Breast epithelium (tissue), 4 donors: ENCODE measurements around the gene PRSS33. TPM values are rescaled to one million over a fixed set of nuclear protein-coding genes. Genes with fewer than 3 reads are reported as not detected.

Experiments used
- DNase-seq, 2 donors: peaks; one replicate each; pipeline ENCODE4 v3.0.0-alpha.2; 2019; ENCODE audit warnings: low spot score in 2 of 2
- H3K27ac ChIP-seq, 2 donors: fragments of 200-600 bp; sonication (generic) in 1 of 2; one replicate each; pipeline ENCODE4 v1.5.1; 2016 to 2019; ENCODE audit warnings: mild to moderate bottlenecking in 1 of 2
- H3K27me3 ChIP-seq, 2 donors: fragments of 200-600 bp; sonication (generic) in 1 of 2; one replicate each; pipeline versions ENCODE4 v1.5.1 to v1.6.0; 2017 to 2019; ENCODE audit warnings: control low read depth in 1 of 2, mild to moderate bottlenecking in 1 of 2
- H3K36me3 ChIP-seq: fragments of 200-600 bp; one replicate; pipeline ENCODE4 v1.5.1; 2019
- H3K4me1 ChIP-seq, 2 donors: fragments of 200-600 bp; sonication (generic); one replicate each; pipeline ENCODE4 v1.5.1; 2016 to 2019; ENCODE audit warnings: control low read depth in 1 of 2
- H3K4me3 ChIP-seq, 3 donors: fragments of 200-600 bp; sonication (generic); 1 replicate in 2 of 3; 2 replicates in 1 of 3; pipeline ENCODE4 v1.5.1; 2016 to 2019; ENCODE audit warnings: mild to moderate bottlenecking in 3 of 3, moderate library complexity in 2 of 3
- H3K9me3 ChIP-seq, 2 donors: fragments of 200-600 bp; sonication (generic) in 1 of 2; one replicate each; pipeline ENCODE4 v1.5.1; 2016 to 2019; ENCODE audit warnings: control low read depth in 1 of 2
- POLR2A ChIP-seq: fragments of 450-650 bp; IDR thresholded peaks from one replicate; pipeline ENCODE4 v1.6.1; 2016; ENCODE audit warnings: antibody characterized with exemption, mild to moderate bottlenecking, moderate library complexity
- POLR2AphosphoS5 ChIP-seq, 3 donors: sonication (generic); formaldehyde crosslinking; IDR thresholded peaks; one replicate each; pipeline ENCODE4 v1.6.1; 2017; ENCODE audit warnings: antibody characterized with exemption in 3 of 3
- intact Hi-C: fragments of 100-400 bp; cut with DNase I; formaldehyde crosslinking; loops from one replicate; pipeline ENCODE4 v1.15.1; 2023; ENCODE audit warnings: low total_unique reads
- total RNA-seq, 3 donors: library from RNA; depleted of rRNA; stranded (reverse); fragments of >200 nt; gene quantifications; one replicate each; pipeline ENCODE4 v1.1.0, GENCODE V29; 2016
- TF ChIP-seq, protein P1 (sequence below), 3 donors: fragments of 450-650 bp; IDR thresholded peaks; one replicate each; pipeline ENCODE4 v1.5.1; 2016 to 2017; ENCODE audit warnings: antibody characterized with exemption in 3 of 3, mild to moderate bottlenecking in 3 of 3, moderate library complexity in 3 of 3

PRSS33 gene
- total RNA-seq, 3 donors from 2014 or later: not detected

- intact Hi-C loops: no loop called here
- H3K9me3 ChIP-seq: no peaks in the 10 kb centered on the region
- TF ChIP-seq POLR2A (no peak), POLR2AphosphoS5 (IDR thresholded peaks at IDR 0.05) (no peak)
- TF ChIP-seq, protein P1, sequence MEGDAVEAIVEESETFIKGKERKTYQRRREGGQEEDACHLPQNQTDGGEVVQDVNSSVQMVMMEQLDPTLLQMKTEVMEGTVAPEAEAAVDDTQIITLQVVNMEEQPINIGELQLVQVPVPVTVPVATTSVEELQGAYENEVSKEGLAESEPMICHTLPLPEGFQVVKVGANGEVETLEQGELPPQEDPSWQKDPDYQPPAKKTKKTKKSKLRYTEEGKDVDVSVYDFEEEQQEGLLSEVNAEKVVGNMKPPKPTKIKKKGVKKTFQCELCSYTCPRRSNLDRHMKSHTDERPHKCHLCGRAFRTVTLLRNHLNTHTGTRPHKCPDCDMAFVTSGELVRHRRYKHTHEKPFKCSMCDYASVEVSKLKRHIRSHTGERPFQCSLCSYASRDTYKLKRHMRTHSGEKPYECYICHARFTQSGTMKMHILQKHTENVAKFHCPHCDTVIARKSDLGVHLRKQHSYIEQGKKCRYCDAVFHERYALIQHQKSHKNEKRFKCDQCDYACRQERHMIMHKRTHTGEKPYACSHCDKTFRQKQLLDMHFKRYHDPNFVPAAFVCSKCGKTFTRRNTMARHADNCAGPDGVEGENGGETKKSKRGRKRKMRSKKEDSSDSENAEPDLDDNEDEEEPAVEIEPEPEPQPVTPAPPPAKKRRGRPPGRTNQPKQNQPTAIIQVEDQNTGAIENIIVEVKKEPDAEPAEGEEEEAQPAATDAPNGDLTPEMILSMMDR (IDR thresholded peaks at IDR 0.05): no peak
- H3K36me3 ChIP-seq: no peaks in the 10 kb centered on the region
- H3K27me3 ChIP-seq: no peaks in the 10 kb centered on the region
- no peak overlapping the region for H3K27ac ChIP-seq
- H3K4me3 ChIP-seq: no peak overlapping the region
- DNase-seq: no peak
- no peaks in the 10 kb centered on the region for H3K4me1 ChIP-seq
Measured at GRCh38 chr16:2743007-2743810, 44.2 kb downstream of the PRSS33 start.

DNA sequence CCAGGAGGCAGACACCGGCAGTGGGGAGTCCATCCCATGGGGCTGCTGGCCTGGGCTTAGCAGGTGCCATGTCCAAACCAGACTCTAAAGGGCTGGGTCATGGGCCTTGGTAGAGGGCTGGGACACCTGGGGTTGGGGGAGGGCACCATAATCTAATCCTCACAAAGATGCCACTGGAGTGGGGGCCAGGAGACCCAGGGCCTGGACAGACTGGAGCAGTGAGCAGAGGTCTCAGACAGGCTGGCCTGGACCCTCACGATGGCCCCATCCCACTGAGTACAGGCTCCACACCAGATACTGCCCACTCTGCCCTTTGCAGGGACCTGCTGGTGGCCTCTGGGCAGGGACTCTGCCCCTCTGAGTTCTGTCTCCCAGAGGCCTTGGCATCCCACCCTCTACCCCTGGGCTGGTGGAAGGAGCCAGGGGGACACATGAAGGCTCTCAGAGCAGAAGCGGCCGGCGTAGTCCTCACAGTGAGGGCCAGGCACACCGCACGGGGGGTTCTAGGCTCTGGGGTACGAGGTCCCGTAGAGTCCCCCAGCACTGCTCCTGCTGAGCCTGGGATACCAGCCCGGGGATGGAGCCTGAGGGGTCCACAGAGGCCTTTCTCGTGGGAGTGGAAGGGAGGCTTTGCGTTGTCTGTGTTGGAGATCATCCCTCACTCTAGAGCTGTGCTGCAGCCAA lies 44.9 kb downstream of the PRSS33 start:
- no peak for DNase-seq
- no peaks in the 10 kb centered on the region for H3K27me3 ChIP-seq
- H3K4me3 ChIP-seq: no peak overlapping the region
- H3K4me1 ChIP-seq: no peaks in the 10 kb centered on the region
- no peaks in the 10 kb centered on the region for H3K36me3 ChIP-seq
- H3K27ac ChIP-seq: no peak overlapping the region
- TF ChIP-seq POLR2A (no peak), POLR2AphosphoS5 (IDR thresholded peaks at IDR 0.05) (no peak)
- TF ChIP-seq, protein P1 (IDR thresholded peaks at IDR 0.05): no peak
- no peaks in the 10 kb centered on the region for H3K9me3 ChIP-seq
- intact Hi-C loops: no loop called here

DNA sequence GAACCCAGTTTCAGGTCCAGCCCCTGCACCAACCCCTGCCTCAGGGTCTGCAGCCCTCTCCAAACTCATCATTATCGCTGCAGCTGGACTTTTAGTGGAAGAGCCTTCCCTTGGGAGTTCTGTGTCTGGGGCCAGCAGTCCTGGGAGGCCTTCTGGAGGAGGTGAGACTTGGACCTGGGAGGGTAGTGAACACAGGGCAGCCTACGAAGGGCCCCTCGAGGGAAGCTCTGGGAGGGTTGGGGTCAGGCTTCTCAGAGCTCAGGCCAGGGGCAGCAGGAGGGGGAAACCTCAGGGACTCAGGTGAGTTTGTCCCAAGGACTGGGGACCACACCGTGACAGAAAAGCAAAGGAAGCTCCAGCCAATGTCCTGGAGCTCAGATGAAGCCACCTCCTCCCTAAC lies 46.2 kb downstream of the PRSS33 start:
- Histone ChIP-seq H3K27me3 (no peaks in the 10 kb centered on the region), H3K4me1 (no peaks in the 10 kb centered on the region), H3K4me3 (no peak overlapping the region), H3K9me3 (no peaks in the 10 kb centered on the region), H3K36me3 (no peaks in the 10 kb centered on the region), H3K27ac (no peak overlapping the region)
- intact Hi-C loops: no loop called here
- TF ChIP-seq POLR2A: no peak
- TF ChIP-seq POLR2AphosphoS5 (IDR thresholded peaks at IDR 0.05): no peak
- TF ChIP-seq, protein P1 (IDR thresholded peaks at IDR 0.05): no peak
- no peak for DNase-seq

GRCh38 chr16:2740476-2740875 lies 46.9 kb downstream of the PRSS33 start:
- H3K27me3 ChIP-seq: no peaks in the 10 kb centered on the region
- no peaks in the 10 kb centered on the region for H3K36me3 ChIP-seq
- no peak for TF ChIP-seq POLR2AphosphoS5 (IDR thresholded peaks at IDR 0.05)
- no peak for TF ChIP-seq POLR2A
- TF ChIP-seq, protein P1 (IDR thresholded peaks at IDR 0.05): no peak
- no peak overlapping the region for H3K4me3 ChIP-seq
- intact Hi-C loops: no loop called here
- H3K27ac ChIP-seq: no peak overlapping the region
- no peak for DNase-seq
- no peaks in the 10 kb centered on the region for H3K4me1 ChIP-seq
- no peaks in the 10 kb centered on the region for H3K9me3 ChIP-seq
